K562 (cell line): ENCODE measurements around the gene HSBP1L1. TPM values are rescaled to one million over a fixed set of nuclear protein-coding genes. Genes with fewer than 3 reads are reported as not detected.

Source experiments
- ATAC-seq: fragments of 200-7000 bp; cut with Tn5 transposase; 3 replicates; pipeline ENCODE4 v1.9.1; 2020; ENCODE audit warnings: moderate library complexity
- BruUV-seq: library from RNA; stranded (reverse); fragments of 400-500 nt; replicated peaks from 2 replicates; lab custom pipeline; 2021; lab: Mats Ljungman, UMichigan
- CTCF ChIA-PET: fragments of 300-600 bp; formaldehyde crosslinking; extraction: SDS; loops from one replicate; lab custom pipeline; 2021; ENCODE audit warnings: low intra/inter-chr PET ratio; lab: Yijun Ruan, JAX
- POLR2A ChIA-PET: fragments of 300-600, 350-650 bp; sonication (Branson Sonifier 250); formaldehyde crosslinking; extraction: SDS; loops from one replicate; lab custom pipeline; 2021; ENCODE audit warnings: antibody characterized with exemption, inconsistent platforms; lab: Yijun Ruan, JAX
- DNase-seq, 4 experiments: peaks; one replicate each; pipeline versions ENCODE4 v3.0.0 to v3.0.0-alpha.2; 2011 to 2018; ENCODE audit warnings: low spot score in 3 of 4, mixed read lengths in 3 of 4; ENCODE audit errors: extremely low read depth in 1 of 4
- FAIRE-seq: peaks from 2 replicates; lab custom pipeline; 2011; peaks lifted over from hg19 to GRCh38; lab: Jason Lieb, UNC
- H2AFZ ChIP-seq: 2 replicates; pipeline ENCODE4 v1.6.0; 2011; ENCODE audit warnings: low read depth, low read length, control low read depth, inconsistent platforms
- H3K27ac ChIP-seq: fragments of 200-600 bp; 3 replicates; pipeline ENCODE4 v1.8.0; 2011; ENCODE audit warnings: low read depth, mild to moderate bottlenecking, control low read depth, inconsistent platforms, low read length, moderate library complexity, mixed read lengths; ENCODE audit errors: extremely low read depth
- H3K27me3 ChIP-seq, 2 experiments: fragments of 300-600 bp in 1 of 2; 2 replicates in 1 of 2; 3 replicates in 1 of 2; pipeline versions ENCODE4 v1.6.0 to v1.8.0; 2011; ENCODE audit warnings: inconsistent platforms in 2 of 2, low read length in 2 of 2, mild to moderate bottlenecking in 1 of 2, mixed read lengths in 1 of 2, moderate library complexity in 1 of 2; ENCODE audit not compliant: control insufficient read depth in 2 of 2, insufficient read depth in 2 of 2
- H3K36me3 ChIP-seq: fragments of 300-600 bp; 3 replicates; pipeline ENCODE4 v1.8.0; 2011; ENCODE audit warnings: mild to moderate bottlenecking, low read length, inconsistent platforms; ENCODE audit not compliant: control insufficient read depth, insufficient read depth
- H3K4me1 ChIP-seq, 2 experiments: fragments of 200-600 bp in 1 of 2; replicated peaks in 1 of 2; 2 replicates in 1 of 2; 3 replicates in 1 of 2; pipeline versions ENCODE4 v1.5.1 to v1.8.0; 2011; ENCODE audit warnings: inconsistent platforms in 2 of 2, low read length in 2 of 2, mild to moderate bottlenecking in 1 of 2, mixed read lengths in 1 of 2, moderate library complexity in 1 of 2; ENCODE audit not compliant: control insufficient read depth in 2 of 2, insufficient read depth in 2 of 2
- H3K4me2 ChIP-seq: 2 replicates; pipeline ENCODE4 v1.6.1; 2011; ENCODE audit warnings: low read length, control low read depth, inconsistent platforms, mixed read lengths; ENCODE audit not compliant: insufficient read depth
- H3K4me3 ChIP-seq: fragments of 200-600 bp; sonication (generic), shearing (Covaris generic); 2 replicates; pipeline ENCODE4 v1.5.1; 2016; ENCODE audit warnings: control low read depth, inconsistent platforms
- H3K79me2 ChIP-seq: fragments of 200-600 bp; 3 replicates; pipeline ENCODE4 v1.8.0; 2011; ENCODE audit warnings: low read length, inconsistent platforms; ENCODE audit not compliant: control insufficient read depth, insufficient read depth
- H3K9ac ChIP-seq, 2 experiments: 2 replicates each; pipeline versions ENCODE4 v1.6.0 to v1.6.1; 2011; ENCODE audit warnings: low read depth in 2 of 2, low read length in 2 of 2, control low read depth in 1 of 2, inconsistent platforms in 1 of 2, mild to moderate bottlenecking in 1 of 2, mixed read lengths in 1 of 2; ENCODE audit not compliant: insufficient read depth in 1 of 2
- H3K9me1 ChIP-seq: one replicate; pipeline ENCODE4 v1.6.0; 2011; ENCODE audit warnings: inconsistent platforms, mild to moderate bottlenecking, low read length, moderate library complexity; ENCODE audit not compliant: control insufficient read depth, insufficient read depth
- H3K9me3 ChIP-seq: replicated peaks from 2 replicates; pipeline ENCODE4 v1.5.1; 2011; ENCODE audit warnings: low read depth, low read length, inconsistent platforms; ENCODE audit not compliant: control insufficient read depth, insufficient read depth
- H4K20me1 ChIP-seq: replicated peaks from 2 replicates; pipeline ENCODE4 v1.6.1; 2011; ENCODE audit warnings: low read length, inconsistent platforms, mixed read lengths; ENCODE audit not compliant: control insufficient read depth, insufficient read depth
- E2F6 ChIP-seq, 2 experiments: IDR thresholded peaks; 2 replicates each; pipeline ENCODE4 v1.6.1; 2011; ENCODE audit warnings: borderline replicate concordance in 1 of 2, control low read depth in 1 of 2, low read depth in 1 of 2, low read length in 1 of 2, mild to moderate bottlenecking in 1 of 2, mixed read lengths in 1 of 2, moderate library complexity in 1 of 2; ENCODE audit not compliant: insufficient read depth in 1 of 2, insufficient read length in 1 of 2, poor library complexity in 1 of 2, severe bottlenecking in 1 of 2; ENCODE audit errors: extremely low read depth in 1 of 2
- ESRRB ChIP-seq: fragments of 250-450 bp; sonication (Bioruptor Pico); IDR thresholded peaks from 2 replicates; pipeline ENCODE4 v1.5.0; 2020; ENCODE audit warnings: mild to moderate bottlenecking, moderate library complexity, borderline replicate concordance
- GABPA ChIP-seq: fragments of 200-800 bp; sonication (Bioruptor generic); conservative IDR thresholded peaks from 2 replicates; pipeline ENCODE4 v1.6.1; 2016; ENCODE audit warnings: low read depth, missing genetic modification characterization, missing compliant biosample characterization
- JUNB ChIP-seq: fragments of 450-650 bp; formaldehyde crosslinking; conservative IDR thresholded peaks from 2 replicates; pipeline ENCODE4 v1.4.0; 2020; ENCODE audit warnings: mild to moderate bottlenecking
- LCOR ChIP-seq: sonication (generic); formaldehyde crosslinking; IDR thresholded peaks from 2 replicates; pipeline ENCODE4 v1.8.0; 2022; ENCODE audit warnings: mild to moderate bottlenecking, missing genetic modification reagents
- TARDBP ChIP-seq: fragments of 450-650 bp; IDR thresholded peaks from 2 replicates; pipeline ENCODE4 v1.6.1; 2016
- ZFX ChIP-seq: sonication (generic); formaldehyde crosslinking; IDR thresholded peaks from 2 replicates; pipeline ENCODE4 v1.8.0; 2022; ENCODE audit warnings: mild to moderate bottlenecking, missing genetic modification reagents, moderate library complexity
- ZKSCAN8 ChIP-seq: fragments of 200-800 bp; sonication (Bioruptor generic); IDR thresholded peaks from 2 replicates; pipeline ENCODE4 v1.6.1; 2016; ENCODE audit warnings: missing genetic modification characterization, missing compliant biosample characterization
- ZNF124 ChIP-seq: sonication (generic); formaldehyde crosslinking; IDR thresholded peaks from 2 replicates; pipeline ENCODE4 v1.8.1; 2022; ENCODE audit warnings: missing genetic modification reagents
- ZNF512 ChIP-seq: IDR thresholded peaks from 2 replicates; pipeline ENCODE4 v1.6.1; 2016; ENCODE audit warnings: missing genetic modification characterization, missing compliant biosample characterization
- ZNF592 ChIP-seq: fragments of 450-650 bp; IDR thresholded peaks from 2 replicates; pipeline ENCODE4 v1.6.1; 2017; ENCODE audit warnings: antibody characterized with exemption, mild to moderate bottlenecking
- ZNF79 ChIP-seq: fragments of 250-450 bp; sonication (Bioruptor Pico); IDR thresholded peaks from 2 replicates; pipeline ENCODE4 v1.4.0; 2020; ENCODE audit warnings: low read depth, mild to moderate bottlenecking, moderate library complexity
- ZNF830 ChIP-seq: fragments of 250-450 bp; sonication (Bioruptor Pico); IDR thresholded peaks from 2 replicates; pipeline ENCODE4 v1.5.0; 2021; ENCODE audit warnings: mild to moderate bottlenecking
- WGBS: fragments of 100-300 bp; shearing (Covaris generic); methylation state at CpG from one replicate; pipeline ENCODE4 v1.1.6; 2016; ENCODE audit warnings: low coverage, mixed read lengths; ENCODE audit not compliant: insufficient coverage; ENCODE audit errors: missing lambda C conversion rate; 5-methylcytosine and 5-hydroxymethylcytosine counted together
- in situ Hi-C: fragments of 300-500 bp; cut with MboI; formaldehyde crosslinking; loops from 4 replicates; pipeline ENCODE4 v1.15.0; 2018; ENCODE audit warnings: inconsistent platforms, mixed read lengths
- intact Hi-C: fragments of 100-400 bp; cut with micrococcal nuclease; formaldehyde crosslinking; loops from 2 replicates; pipeline ENCODE4 v1.14.2; 2022
- polyA plus RNA-seq, 8 experiments: library from polyadenylated mRNA; depleted of rRNA in 4 of 8; stranded (reverse) in 5 of 8; unstranded in 3 of 8; fragments of >200 nt; fragmentation: Nextera tagmentation in 2 of 8; fragmentation: Illumina TruSeq in 1 of 8; extraction: Ambion mirVana in 2 of 8; extraction: Trizol in 1 of 8; gene quantifications; 2 replicates each; pipeline versions ENCODE4 v1.2.1 to v1.2.3, GENCODE V29; 2011 to 2014; ENCODE audit warnings: inconsistent platforms in 1 of 8, missing spikeins in 1 of 8
- total RNA-seq, 7 experiments: library from RNA; depleted of rRNA in 6 of 7; stranded (reverse); fragments of >200 nt in 6 of 7; fragmentation: Illumina TruSeq in 2 of 7; extraction: Trizol in 2 of 7; gene quantifications; 2 replicates each; pipeline versions ENCODE4 v1.2.1 to v1.2.3, GENCODE V29; 2011 to 2021; ENCODE audit warnings: low replicate concordance in 1 of 7

HSBP1L1 gene
- total and polyA plus RNA-seq, 9 of the 15 experiments (the other 6 are each of a cell fraction or from before 2014, with no cell fraction given) = 0.24 to 0.36 TPM; not detected in 7

- no peak for TF ChIP-seq ZNF512 (tag)
- TF ChIP-seq, all 486 proteins: peak for 28
Measured at GRCh38 chr18:80009661-80010550, 45.5 kb downstream of the HSBP1L1 start (continued).

GRCh38 chr18:80010551-80010906 is 46.1 kb downstream of the HSBP1L1 start:
- Histone ChIP-seq H3K27me3 (no peaks in the 10 kb centered on the region), H2AFZ (peak overlapping the region; percentile 68), H3K79me2 (no peaks in the 10 kb centered on the region), H3K4me2 (no peak overlapping the region), H4K20me1 (no peaks in the 10 kb centered on the region), H3K4me1 (peaks cover 8 to 24% of the 10 kb centered on the region in 2 experiments; a peak in 4 of 5 replicates), H3K9me1 (no peaks in the 10 kb centered on the region), H3K36me3 (no peaks in the 10 kb centered on the region), H3K9ac (no peak overlapping the region), H3K4me3 (no peak overlapping the region), H3K27ac (peak overlapping the region; percentile 65; the same call in 2 of the 3 replicates), H3K9me3 (no peaks in the 10 kb centered on the region)
- in situ Hi-C loops = no loop called here
- FAIRE-seq = no peak
- BruUV-seq = no TSS peak
- ChIA-PET CTCF (no interaction called here), POLR2A (no interaction called here)
- intact Hi-C loops = no loop called here
- ATAC-seq = peak; percentile 37; the same call in 2 of the 3 replicates
- WGBS = 31% methylated on average over 3 of the region's 5 CpGs
- DNase-seq = no peak
- TF ChIP-seq ZNF830 (no peak), LCOR (CRISPR knock-in tag) (no peak), ZNF124 (CRISPR knock-in tag) (no peak), JUNB (CRISPR knock-in tag) (no peak), ZKSCAN8 (CRISPR knock-in tag) (no peak), ZNF79 (CRISPR knock-in tag) (no peak), ESRRB (CRISPR knock-in tag) (no peak), ZFX (CRISPR knock-in tag) (peak; percentile 10; the same call in 1 of the 2 replicates), TARDBP (no peak), E2F6 (IDR thresholded peaks at IDR 0.05; ENCODE audit: borderline replicate concordance in 1 of 2, extremely low read depth in 1 of 2, insufficient read depth in 1 of 2, insufficient read length in 1 of 2, low read depth in 1 of 2, low read length in 1 of 2, poor library complexity in 1 of 2, severe bottlenecking in 1 of 2) (peak in 1 of 2 experiments; percentile 52), ZNF592 (0 out of 2 replicates have a peak, but pooled peaks have one; percentile 14), GABPA (tag) (no peak)
